WTC11 (cell line): ENCODE measurements around the gene DUSP2. TPM values are rescaled to one million over a fixed set of nuclear protein-coding genes. Genes with fewer than 3 reads are reported as not detected.

Experiments used
- ATAC-seq: fragments of 200-7000 bp; cut with Tn5 transposase; 2 replicates; pipeline ENCODE4 v1.10.0; 2021; ENCODE audit warnings: mild to moderate bottlenecking, moderate library complexity
- CTCF ChIA-PET: fragments of 300-600 bp; sonication (Branson Sonifier 250); formaldehyde crosslinking; loops from one replicate; lab custom pipeline; 2021; ENCODE audit warnings: antibody characterized with exemption; lab: Charles Lee
- POLR2A ChIA-PET: fragments of 350-600 bp; sonication (Branson Sonifier 250); formaldehyde crosslinking; loops from one replicate; lab custom pipeline; 2021; ENCODE audit warnings: antibody characterized with exemption; lab: Charles Lee
- DNase-seq: peaks from one replicate; pipeline ENCODE4 v3.0.0; 2021; ENCODE audit warnings: low spot score
- H3K27ac Mint-ChIP-seq: 2 replicates; pipeline ENCODE4 v1.8.0; 2021; ENCODE audit warnings: mixed read lengths
- H3K27me3 Mint-ChIP-seq: 2 replicates; pipeline ENCODE4 v1.8.0; 2021; ENCODE audit warnings: low read depth, mild to moderate bottlenecking, moderate library complexity, mixed read lengths
- H3K36me3 Mint-ChIP-seq: 2 replicates; pipeline ENCODE4 v1.8.0; 2021; ENCODE audit warnings: mixed read lengths
- H3K4me1 Mint-ChIP-seq: 2 replicates; pipeline ENCODE4 v1.8.0; 2022; ENCODE audit warnings: mixed read lengths
- H3K4me3 Mint-ChIP-seq: 2 replicates; pipeline ENCODE4 v1.8.0; 2021; ENCODE audit warnings: mild to moderate bottlenecking, moderate library complexity, mixed read lengths
- H3K9me3 Mint-ChIP-seq: 2 replicates; pipeline ENCODE4 v1.8.0; 2021; ENCODE audit warnings: mixed read lengths
- AR ChIP-seq: fragments of 250-450 bp; sonication (Bioruptor Pico); IDR thresholded peaks from 2 replicates; pipeline ENCODE4 v1.9.0; 2021; ENCODE audit warnings: mild to moderate bottlenecking
- ATF6 ChIP-seq: sonication (generic); formaldehyde crosslinking; IDR thresholded peaks from 2 replicates; pipeline ENCODE4 v1.8.1; 2023; ENCODE audit warnings: mild to moderate bottlenecking, missing genetic modification reagents
- E2F1 ChIP-seq: sonication (generic); formaldehyde crosslinking; IDR thresholded peaks from 2 replicates; pipeline ENCODE4 v1.8.0; 2022; ENCODE audit warnings: mild to moderate bottlenecking, missing genetic modification reagents
- FOXJ3 ChIP-seq: sonication (generic); formaldehyde crosslinking; IDR thresholded peaks from 2 replicates; pipeline ENCODE4 v1.9.0; 2021; ENCODE audit warnings: missing genetic modification reagents, mild to moderate bottlenecking, borderline replicate concordance
- IRF2 ChIP-seq: sonication (generic); formaldehyde crosslinking; IDR thresholded peaks from 2 replicates; pipeline ENCODE4 v1.8.0; 2022; ENCODE audit warnings: low read depth, missing genetic modification reagents, borderline replicate concordance
- NFE2L1 ChIP-seq: sonication (generic); formaldehyde crosslinking; IDR thresholded peaks from 2 replicates; pipeline ENCODE4 v1.8.1; 2023; ENCODE audit warnings: missing genetic modification reagents
- NFYB ChIP-seq: sonication (generic); formaldehyde crosslinking; conservative IDR thresholded peaks from 2 replicates; pipeline ENCODE4 v1.8.0; 2022; ENCODE audit warnings: low read depth, missing genetic modification reagents
- NR1H2 ChIP-seq: sonication (generic); formaldehyde crosslinking; IDR thresholded peaks from 2 replicates; pipeline ENCODE4 v1.9.0; 2021; ENCODE audit warnings: mild to moderate bottlenecking, moderate library complexity, missing genetic modification reagents
- RELA ChIP-seq: sonication (generic); formaldehyde crosslinking; IDR thresholded peaks from 2 replicates; pipeline ENCODE4 v1.8.1; 2022; ENCODE audit warnings: missing genetic modification reagents, mild to moderate bottlenecking, borderline replicate concordance
- USF2 ChIP-seq: sonication (generic); formaldehyde crosslinking; IDR thresholded peaks from 2 replicates; pipeline ENCODE4 v1.8.1; 2023; ENCODE audit warnings: mild to moderate bottlenecking, missing genetic modification reagents, moderate library complexity
- ZBTB43 ChIP-seq: sonication (generic); formaldehyde crosslinking; IDR thresholded peaks from 2 replicates; pipeline ENCODE4 v1.8.1; 2023; ENCODE audit warnings: mild to moderate bottlenecking, missing genetic modification reagents
- ZNF425 ChIP-seq: fragments of 250-450 bp; sonication (Bioruptor Pico); conservative IDR thresholded peaks from 2 replicates; pipeline ENCODE4 v1.9.0; 2021; ENCODE audit warnings: mild to moderate bottlenecking
- ZNF532 ChIP-seq: fragments of 250-450 bp; sonication (Bioruptor Pico); IDR thresholded peaks from 2 replicates; pipeline ENCODE4 v1.9.0; 2021; ENCODE audit warnings: mild to moderate bottlenecking, borderline replicate concordance
- total RNA-seq: library from RNA; stranded (reverse); gene quantifications from 3 replicates; pipeline ENCODE4 v1.2.3, GENCODE V29; 2021

Gene DUSP2
- total RNA-seq, 1 experiment from 2014 or later = 4.7 TPM

GRCh38 chr2:96135621-96136020, 9.6 kb downstream of the DUSP2 start:
- CTCF ChIA-PET = no interaction called here
- Mint-ChIP-seq H3K4me3 (no peak overlapping the region), H3K27me3 (no peaks in the 10 kb centered on the region)

More at GRCh38 chr2:96135621-96136020, 9.6 kb downstream of the DUSP2 start:
- TF ChIP-seq NFYB (CRISPR knock-in tag) = no peak
- no peak for TF ChIP-seq NR1H2 (CRISPR knock-in tag)
- no peak for TF ChIP-seq E2F1 (CRISPR knock-in tag)
- no peak for TF ChIP-seq ZBTB43 (CRISPR knock-in tag)
- TF ChIP-seq IRF2 (CRISPR knock-in tag) = no peak
- TF ChIP-seq FOXJ3 (CRISPR knock-in tag) = no peak
- no peak for TF ChIP-seq RELA (CRISPR knock-in tag)
- TF ChIP-seq ZNF425 = no peak
- no peak for TF ChIP-seq ZNF532 (CRISPR knock-in tag)
- no peak for TF ChIP-seq NFE2L1
- TF ChIP-seq USF2 = no peak
- TF ChIP-seq AR (CRISPR knock-in tag) = no peak
- no peak for TF ChIP-seq ATF6 (CRISPR knock-in tag)
- POLR2A ChIA-PET = no interaction called here
- DNase-seq (no peak), ATAC-seq (no peak)
- peaks cover 10% of the 10 kb centered on the region for H3K4me1 Mint-ChIP-seq
- no peaks in the 10 kb centered on the region for H3K9me3 Mint-ChIP-seq
- no peaks in the 10 kb centered on the region for H3K36me3 Mint-ChIP-seq
- H3K27ac Mint-ChIP-seq = no peak overlapping the region
